Erythroblast (primary cell): ENCODE measurements around the gene SLC35F3.

ENCODE experiments used
- GATA1 ChIP-seq: IDR thresholded peaks from 2 replicates; pipeline ENCODE4 v1.6.1; 2011; ENCODE audit warnings: low read depth, mild to moderate bottlenecking, control low read depth, low read length, moderate library complexity
- POLR2A ChIP-seq: IDR thresholded peaks from 2 replicates; pipeline ENCODE4 v1.6.1; 2011; ENCODE audit warnings: mild to moderate bottlenecking, low read length

- TF ChIP-seq POLR2A (no peak), GATA1 (no peak)
Measured at GRCh38 chr1:234222561-234223280, 318.2 kb downstream of the SLC35F3 start.
